Sigmoid colon (tissue), 7 donors: ENCODE data around the gene KNDC1. TPM values are rescaled to one million over a fixed set of nuclear protein-coding genes. Genes with fewer than 3 reads are reported as not detected.

ENCODE experiments used
- DNase-seq: peaks from one replicate; pipeline ENCODE4 v3.0.0-alpha.2; 2019
- H3K27ac ChIP-seq, 4 donors: fragments of 200-600 bp; sonication (generic); one replicate each; pipeline ENCODE4 v1.5.1; 2016 to 2019; ENCODE audit warnings: mild to moderate bottlenecking in 1 of 4
- H3K27me3 ChIP-seq, 3 donors: fragments of 200-600 bp; sonication (generic); one replicate each; pipeline ENCODE4 v1.5.1; 2019; ENCODE audit warnings: mild to moderate bottlenecking in 1 of 3
- H3K36me3 ChIP-seq, 4 donors: fragments of 200-600 bp; sonication (generic); one replicate each; pipeline ENCODE4 v1.5.1; 2016 to 2019
- H3K4me1 ChIP-seq, 4 donors: fragments of 200-600 bp; sonication (generic); one replicate each; pipeline ENCODE4 v1.5.1; 2017 to 2019
- H3K4me3 ChIP-seq, 4 donors: fragments of 200-600 bp; sonication (generic); one replicate each; pipeline ENCODE4 v1.5.1; 2017 to 2019; ENCODE audit warnings: mild to moderate bottlenecking in 2 of 4, moderate library complexity in 1 of 4
- H3K9me3 ChIP-seq, 4 donors: fragments of 200-600 bp in 3 of 4; sonication (generic) in 3 of 4; one replicate each; pipeline versions ENCODE4 v1.5.1 to v1.6.1; 2013 to 2019
- EP300 ChIP-seq, 4 donors: sonication (generic); formaldehyde crosslinking; IDR thresholded peaks; one replicate each; pipeline ENCODE4 v1.6.1; 2017; ENCODE audit warnings: antibody characterized with exemption in 4 of 4
- POLR2A ChIP-seq, 2 donors: fragments of 450-650 bp; IDR thresholded peaks; one replicate each; pipeline ENCODE4 v1.6.1; 2016; ENCODE audit warnings: antibody characterized with exemption in 2 of 2, mild to moderate bottlenecking in 2 of 2, moderate library complexity in 2 of 2
- POLR2AphosphoS5 ChIP-seq, 4 donors: sonication (generic); formaldehyde crosslinking; IDR thresholded peaks; one replicate each; pipeline ENCODE4 v1.6.1; 2017; ENCODE audit warnings: antibody characterized with exemption in 4 of 4
- WGBS, 2 donors: extraction: QIAGEN DNeasy Blood & Tissue Kit; methylation state at CpG; one replicate each; pipeline ENCODE4 v1.1.7; 2013; 5-methylcytosine and 5-hydroxymethylcytosine counted together
- intact Hi-C: fragments of 100-400 bp; cut with DNase I; formaldehyde crosslinking; loops from one replicate; pipeline ENCODE4 v1.15.1; 2023
- polyA plus RNA-seq, 3 donors: library from polyadenylated mRNA; stranded (reverse); fragments of 200-250 nt; gene quantifications; one replicate each; pipeline ENCODE4 v1.2.3, GENCODE V29; 2013
- total RNA-seq, 4 donors: library from RNA; depleted of rRNA; stranded (reverse); fragments of >200 nt; gene quantifications; one replicate each; pipeline ENCODE4 v1.1.0, GENCODE V29; 2016
- TF ChIP-seq, protein P1 (sequence below), 4 experiments: fragments of 450-650 bp in 3 of 4; fragments of 200-600 bp in 1 of 4; IDR thresholded peaks; one replicate each; pipeline ENCODE4 v1.5.1; 2016 to 2019; ENCODE audit warnings: antibody characterized with exemption in 4 of 4, mild to moderate bottlenecking in 3 of 4, moderate library complexity in 2 of 4
- donor health status: healthy with polysubstance abuse.
- donor health status: Bipolar disorder and iron deficiency.
- donor health status: healthy.

The KNDC1 gene
- total and polyA plus RNA-seq, 7 donors, result under 0.01 to 1.9 (median 0.26) TPM; not detected in 1

DNA sequence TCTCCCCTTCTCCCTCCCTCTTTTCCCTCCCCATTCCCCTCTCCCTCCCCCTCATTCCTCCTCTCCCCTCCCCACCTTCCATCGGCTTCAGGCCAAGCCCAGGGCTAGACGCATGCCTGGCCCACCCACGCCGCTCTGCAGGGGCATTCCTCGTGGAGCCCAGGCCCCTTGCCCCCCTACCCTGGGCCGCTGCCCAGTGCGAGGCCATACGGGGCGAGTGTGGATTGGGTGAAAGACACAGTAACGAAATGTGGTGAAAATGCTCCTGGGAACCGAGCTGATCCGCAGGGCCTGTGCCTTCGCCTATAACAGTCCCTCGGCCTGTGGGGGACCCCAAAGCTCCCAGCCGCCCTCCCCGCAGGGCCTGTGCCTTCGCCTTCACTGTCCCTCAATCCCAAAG, 44.0 kb upstream of the KNDC1 start:
- H3K9me3 ChIP-seq, result peaks cover 0 to 2% (median 0%) of the 10 kb centered on the region in 4 donors
- DNase-seq, result no peak
- H3K27ac ChIP-seq, result no peak overlapping the region
- 66 to 71% methylated on average over 17 of the region's 17 CpGs for WGBS, 2 donors
- intact Hi-C loops, result no loop called here
- no peak overlapping the region for H3K4me3 ChIP-seq
- no peaks in the 10 kb centered on the region for H3K4me1 ChIP-seq
- no peaks in the 10 kb centered on the region for H3K36me3 ChIP-seq
- TF ChIP-seq, protein P1, sequence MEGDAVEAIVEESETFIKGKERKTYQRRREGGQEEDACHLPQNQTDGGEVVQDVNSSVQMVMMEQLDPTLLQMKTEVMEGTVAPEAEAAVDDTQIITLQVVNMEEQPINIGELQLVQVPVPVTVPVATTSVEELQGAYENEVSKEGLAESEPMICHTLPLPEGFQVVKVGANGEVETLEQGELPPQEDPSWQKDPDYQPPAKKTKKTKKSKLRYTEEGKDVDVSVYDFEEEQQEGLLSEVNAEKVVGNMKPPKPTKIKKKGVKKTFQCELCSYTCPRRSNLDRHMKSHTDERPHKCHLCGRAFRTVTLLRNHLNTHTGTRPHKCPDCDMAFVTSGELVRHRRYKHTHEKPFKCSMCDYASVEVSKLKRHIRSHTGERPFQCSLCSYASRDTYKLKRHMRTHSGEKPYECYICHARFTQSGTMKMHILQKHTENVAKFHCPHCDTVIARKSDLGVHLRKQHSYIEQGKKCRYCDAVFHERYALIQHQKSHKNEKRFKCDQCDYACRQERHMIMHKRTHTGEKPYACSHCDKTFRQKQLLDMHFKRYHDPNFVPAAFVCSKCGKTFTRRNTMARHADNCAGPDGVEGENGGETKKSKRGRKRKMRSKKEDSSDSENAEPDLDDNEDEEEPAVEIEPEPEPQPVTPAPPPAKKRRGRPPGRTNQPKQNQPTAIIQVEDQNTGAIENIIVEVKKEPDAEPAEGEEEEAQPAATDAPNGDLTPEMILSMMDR (IDR thresholded peaks at IDR 0.05), result no peak
- TF ChIP-seq POLR2A (IDR thresholded peaks at IDR 0.05) (no peak), POLR2AphosphoS5 (IDR thresholded peaks at IDR 0.05) (no peak), EP300 (IDR thresholded peaks at IDR 0.05) (no peak)
- H3K27me3 ChIP-seq, result peaks cover 0 to 10% (median 0%) of the 10 kb centered on the region in 3 donors

DNA sequence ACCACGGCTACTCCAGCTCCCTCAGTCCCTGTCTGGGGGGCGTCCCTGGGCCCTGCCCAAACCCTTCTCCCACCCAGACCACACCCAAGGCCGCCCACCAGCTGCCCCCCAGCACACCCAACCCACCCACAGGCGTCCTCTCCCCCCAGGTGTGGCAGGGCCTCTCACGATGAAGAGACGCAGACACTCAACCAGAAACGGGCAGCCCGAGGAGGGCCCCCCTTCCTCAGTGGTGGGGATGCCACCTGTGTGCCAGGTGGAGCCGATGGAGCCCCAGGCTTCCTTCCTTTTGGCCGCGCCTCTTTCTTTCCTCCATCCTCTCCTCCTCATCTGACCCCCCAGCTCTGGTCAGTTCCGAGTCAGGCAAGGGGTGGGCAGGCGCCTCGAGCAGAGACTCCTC, 43.6 kb upstream of the KNDC1 start:
- H3K27ac ChIP-seq, result no peak overlapping the region
- H3K4me1 ChIP-seq, result no peaks in the 10 kb centered on the region
- WGBS, 2 donors, result 62 to 80% methylated on average over 14 of the region's 14 CpGs
- intact Hi-C loops, result no loop called here
- H3K4me3 ChIP-seq, result no peak overlapping the region
- peaks cover 0 to 10% (median 0%) of the 10 kb centered on the region in 3 donors for H3K27me3 ChIP-seq
- DNase-seq, result no peak
- no peak for TF ChIP-seq POLR2A (IDR thresholded peaks at IDR 0.05)
- TF ChIP-seq, protein P1 (IDR thresholded peaks at IDR 0.05), result no peak
- TF ChIP-seq EP300 (IDR thresholded peaks at IDR 0.05), result no peak
- TF ChIP-seq POLR2AphosphoS5 (IDR thresholded peaks at IDR 0.05), result no peak
- H3K36me3 ChIP-seq, result no peaks in the 10 kb centered on the region
- H3K9me3 ChIP-seq, result peaks cover 0 to 2% (median 0%) of the 10 kb centered on the region in 4 donors

DNA sequence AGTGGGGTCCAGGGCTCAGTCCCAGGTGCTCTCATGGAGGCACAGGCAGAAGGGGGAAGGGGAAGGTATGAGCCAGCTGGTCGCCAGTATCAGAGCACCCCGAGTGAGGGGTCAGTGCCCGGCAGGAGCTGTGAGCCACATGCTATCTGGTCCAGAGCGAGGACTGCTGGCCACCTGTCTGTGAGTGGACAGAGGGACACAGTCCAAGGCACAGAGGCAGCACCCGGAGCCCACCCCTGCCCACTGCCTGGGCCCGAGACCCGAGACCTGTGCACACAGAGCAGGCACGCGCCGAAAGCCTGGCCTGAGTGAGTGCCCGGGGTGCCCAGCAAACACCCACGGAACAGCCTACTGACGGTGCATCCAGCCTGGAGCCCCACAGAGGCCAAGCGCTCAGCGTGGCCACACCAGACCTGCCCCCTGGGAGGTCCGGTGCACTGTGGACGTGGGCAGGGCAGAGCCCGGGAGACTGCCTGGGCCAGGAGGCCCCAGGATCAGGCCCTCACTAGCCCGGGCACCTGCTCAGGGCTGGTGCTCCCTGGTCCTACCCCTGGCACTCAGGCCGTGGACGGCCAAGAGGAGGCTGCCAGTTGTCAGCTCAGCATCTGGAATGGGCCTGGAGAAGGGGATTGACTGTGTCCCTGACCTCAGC, 42.9 kb upstream of the KNDC1 start:
- DNase-seq, result no peak
- Histone ChIP-seq H3K36me3 (no peaks in the 10 kb centered on the region), H3K4me3 (no peak overlapping the region), H3K27me3 (peaks cover 0 to 10% (median 0%) of the 10 kb centered on the region in 3 donors), H3K9me3 (peaks cover 0 to 2% (median 0%) of the 10 kb centered on the region in 4 donors), H3K27ac (no peak overlapping the region), H3K4me1 (no peaks in the 10 kb centered on the region)
- intact Hi-C loops, result no loop called here
- 86 to 92% methylated on average over 21 of the region's 21 CpGs for WGBS, 2 donors
- TF ChIP-seq EP300 (IDR thresholded peaks at IDR 0.05) (no peak), POLR2AphosphoS5 (IDR thresholded peaks at IDR 0.05) (no peak), POLR2A (IDR thresholded peaks at IDR 0.05) (no peak)
- TF ChIP-seq, protein P1 (IDR thresholded peaks at IDR 0.05), result no peak

DNA sequence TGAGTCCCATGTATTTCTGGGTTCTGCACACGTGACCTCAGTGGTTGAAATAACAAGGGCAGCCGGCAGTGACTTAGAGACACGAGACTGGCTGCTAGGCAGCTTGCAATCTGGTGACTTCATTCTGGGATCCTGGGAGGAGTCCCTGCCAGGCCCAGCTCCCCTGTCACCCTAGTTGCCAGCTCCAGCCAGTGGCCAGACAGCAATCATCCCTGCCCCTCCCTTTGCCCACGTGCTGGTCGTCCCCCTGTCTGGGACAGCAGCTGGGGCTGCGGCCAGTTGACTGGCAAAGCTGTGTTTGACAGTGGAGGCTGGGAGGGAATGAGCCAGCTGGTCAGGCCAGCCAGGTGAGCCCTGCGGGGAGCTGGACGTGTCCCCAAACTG, 42.3 kb upstream of the KNDC1 start:
- Histone ChIP-seq H3K9me3 (peaks cover 0 to 2% (median 0%) of the 10 kb centered on the region in 4 donors), H3K4me3 (no peak overlapping the region), H3K4me1 (no peaks in the 10 kb centered on the region), H3K27ac (no peak overlapping the region), H3K36me3 (no peaks in the 10 kb centered on the region), H3K27me3 (peaks cover 0 to 10% (median 0%) of the 10 kb centered on the region in 3 donors)
- no peak for DNase-seq
- intact Hi-C loops, result no loop called here
- TF ChIP-seq EP300 (IDR thresholded peaks at IDR 0.05) (no peak), POLR2A (IDR thresholded peaks at IDR 0.05) (no peak), POLR2AphosphoS5 (IDR thresholded peaks at IDR 0.05) (no peak)
- TF ChIP-seq, protein P1 (IDR thresholded peaks at IDR 0.05), result no peak
- WGBS, 2 donors, result 58 to 80% methylated on average over 8 of the region's 8 CpGs
